Activated CD4-positive, alpha-beta memory T cell treated with anti-CD3 and anti-CD28 coated beads, Interleukin-2, amount 10 ng/mL, durations not matched to agents 7 days and 5 days (primary cell): Measurements from ENCODE around the gene CHPF. TPM values are rescaled to one million over a fixed set of nuclear protein-coding genes. Genes with fewer than 3 reads are reported as not detected.

Experiments used
- CTCF ChIA-PET: fragments of 350-600 bp; sonication (Branson Sonifier 250); formaldehyde crosslinking; loops from one replicate; lab custom pipeline; 2021; ENCODE audit warnings: antibody characterized with exemption, inconsistent platforms; lab: Charles Lee
- POLR2A ChIA-PET: fragments of 350-600 bp; sonication (Branson Sonifier 250); formaldehyde crosslinking; loops from one replicate; lab custom pipeline; 2021; ENCODE audit warnings: antibody characterized with exemption; lab: Charles Lee
- DNase-seq: peaks from one replicate; pipeline ENCODE4 v3.0.0-alpha.2; 2020
- H3K27ac Mint-ChIP-seq: one replicate; pipeline ENCODE4 v1.8.0; 2021; ENCODE audit warnings: mild to moderate bottlenecking, mixed read lengths
- H3K27me3 Mint-ChIP-seq: one replicate; pipeline ENCODE4 v1.8.0; 2021; ENCODE audit warnings: mixed read lengths
- H3K36me3 Mint-ChIP-seq: one replicate; pipeline ENCODE4 v1.8.0; 2021; ENCODE audit warnings: low read depth, mixed read lengths
- H3K4me1 Mint-ChIP-seq: one replicate; pipeline ENCODE4 v1.8.0; 2021; ENCODE audit warnings: mixed read lengths
- H3K4me3 Mint-ChIP-seq: one replicate; pipeline ENCODE4 v1.8.0; 2021; ENCODE audit warnings: mild to moderate bottlenecking, mixed read lengths
- H3K9me3 Mint-ChIP-seq: one replicate; pipeline ENCODE4 v1.8.0; 2021; ENCODE audit warnings: mixed read lengths
- total RNA-seq, 2 experiments: library from RNA; stranded (reverse); gene quantifications; one replicate each; pipeline ENCODE4 v1.2.3, GENCODE V29; 2021

Gene CHPF
- total RNA-seq, 2 experiments from 2014 or later = 14.5 to 14.9 TPM

DNA sequence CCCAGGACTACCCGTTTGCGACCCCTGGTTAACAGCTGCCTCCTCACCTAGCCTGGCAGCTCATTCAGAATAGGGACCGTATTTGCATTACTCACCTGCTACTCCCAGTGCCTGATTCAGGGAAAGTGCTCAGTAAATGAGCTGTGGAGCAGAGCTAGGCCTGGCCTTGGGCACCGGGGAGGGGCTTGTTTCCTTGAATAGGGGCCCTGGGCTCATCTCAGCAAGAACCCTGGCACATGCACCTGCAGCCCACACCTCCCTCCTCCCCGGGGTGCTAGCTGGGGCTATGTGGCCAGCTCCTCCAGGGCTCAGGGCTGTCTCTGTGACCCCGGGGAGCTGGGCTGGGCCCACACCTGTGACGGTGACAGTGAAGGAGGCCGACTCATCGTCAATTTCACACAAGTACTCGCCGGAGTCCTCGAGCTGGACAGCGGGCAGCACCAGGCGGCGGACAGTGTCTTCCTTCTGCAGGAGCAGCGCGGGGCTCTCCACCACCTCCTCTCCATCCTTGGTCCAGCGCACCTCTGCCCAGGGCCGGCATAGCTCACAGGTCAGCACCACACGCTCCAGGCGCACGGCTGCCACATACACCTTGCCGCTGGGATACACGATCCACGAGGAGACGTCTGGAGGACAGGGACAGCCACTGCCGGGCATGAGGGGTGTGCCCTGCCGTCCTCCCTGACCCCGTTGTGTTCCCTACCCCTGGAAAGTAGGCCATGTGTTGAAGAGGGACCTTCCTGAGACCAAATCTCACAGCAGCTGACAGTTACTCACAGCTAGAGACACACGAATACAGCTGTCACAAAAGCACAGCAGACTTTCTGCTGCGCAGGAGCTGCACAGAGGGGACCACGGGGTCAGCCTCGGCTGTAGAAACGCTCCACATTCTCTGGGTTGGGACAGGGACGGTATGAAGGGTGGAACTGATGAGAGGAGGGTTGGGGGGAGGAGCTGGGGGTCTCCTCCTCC, 18.7 kb upstream of the CHPF start:
- H3K27me3 Mint-ChIP-seq = no peaks in the 10 kb centered on the region
- DNase-seq = no peak
- H3K4me1 Mint-ChIP-seq = no peaks in the 10 kb centered on the region
- ChIA-PET POLR2A (no interaction called here), CTCF (interaction anchor here (0.7 to 3.6 kb wide), 3 partner anchors 10 to 20 kb away, joined by 3 to 34 read pairs (median 3); partner anchors contain the start of genes CHPF and TMEM198)
- no peaks in the 10 kb centered on the region for H3K36me3 Mint-ChIP-seq
- H3K27ac Mint-ChIP-seq = no peak overlapping the region
- H3K9me3 Mint-ChIP-seq = no peaks in the 10 kb centered on the region
- H3K4me3 Mint-ChIP-seq = no peak overlapping the region

GRCh38 chr2:219561179-219562048, 17.8 kb upstream of the CHPF start:
- Mint-ChIP-seq H3K4me3 (no peak overlapping the region), H3K27ac (no peak overlapping the region), H3K36me3 (no peaks in the 10 kb centered on the region), H3K9me3 (no peaks in the 10 kb centered on the region), H3K4me1 (no peaks in the 10 kb centered on the region), H3K27me3 (no peaks in the 10 kb centered on the region)
- POLR2A ChIA-PET = no interaction called here
- CTCF ChIA-PET = interaction anchor here (0.7 to 3.6 kb wide), 7 partner anchors 8 to 63 kb away, joined by 3 to 34 read pairs (median 3); partner anchors contain the start of genes CHPF, GMPPA and TMEM198
- no peak for DNase-seq

GRCh38 chr2:219560893-219561178, 17.2 kb upstream of the CHPF start:
- Mint-ChIP-seq H3K9me3 (no peaks in the 10 kb centered on the region), H3K36me3 (no peaks in the 10 kb centered on the region), H3K4me3 (no peak overlapping the region), H3K4me1 (no peaks in the 10 kb centered on the region), H3K27me3 (no peaks in the 10 kb centered on the region), H3K27ac (no peak overlapping the region)
- ChIA-PET POLR2A (no interaction called here), CTCF (interaction anchor here (0.6 to 3.6 kb wide), 10 partner anchors 8 to 90 kb away, joined by 3 to 34 read pairs (median 4); partner anchors contain the start of genes CHPF, GMPPA, OBSL1 and TMEM198)
- DNase-seq = no peak

- POLR2A ChIA-PET = no interaction called here
Observed at GRCh38 chr2:219560037-219560892, 16.7 kb upstream of the CHPF start.

GRCh38 chr2:219559156-219559915, 15.7 kb upstream of the CHPF start:
- Mint-ChIP-seq H3K4me3 (no peak overlapping the region), H3K27me3 (no peaks in the 10 kb centered on the region), H3K9me3 (no peaks in the 10 kb centered on the region), H3K4me1 (no peaks in the 10 kb centered on the region), H3K36me3 (no peaks in the 10 kb centered on the region), H3K27ac (no peak overlapping the region)
- DNase-seq = no peak
- CTCF ChIA-PET = interaction anchor here (0.7 to 3.6 kb wide), 9 partner anchors 10 to 91 kb away, joined by 3 to 34 read pairs (median 4); partner anchors contain the start of genes CHPF, GMPPA, OBSL1 and TMEM198
- POLR2A ChIA-PET = no interaction called here

More at GRCh38 chr2:219560037-219560892, 16.7 kb upstream of the CHPF start:
- Mint-ChIP-seq H3K27me3 (no peaks in the 10 kb centered on the region), H3K36me3 (no peaks in the 10 kb centered on the region), H3K4me1 (no peaks in the 10 kb centered on the region), H3K4me3 (no peak overlapping the region), H3K27ac (no peak overlapping the region), H3K9me3 (no peaks in the 10 kb centered on the region)
- DNase-seq = no peak
- CTCF ChIA-PET = interaction anchor here (0.6 to 3.6 kb wide), 14 partner anchors 9 to 91 kb away, joined by 3 to 34 read pairs (median 4); partner anchors contain the start of genes CHPF, GMPPA, OBSL1 and TMEM198

GRCh38 chr2:219557791-219558785, 14.5 kb upstream of the CHPF start:
- peaks cover 7% of the 10 kb centered on the region for H3K27me3 Mint-ChIP-seq
- no peak overlapping the region for H3K27ac Mint-ChIP-seq
- ChIA-PET POLR2A (no interaction called here), CTCF (interaction anchor here (1.3 to 1.8 kb wide), 2 partner anchors 9 to 14 kb away, joined by 3 to 4 read pairs; partner anchors contain the start of genes CHPF and TMEM198)
- no peaks in the 10 kb centered on the region for H3K36me3 Mint-ChIP-seq
- no peaks in the 10 kb centered on the region for H3K9me3 Mint-ChIP-seq
- H3K4me1 Mint-ChIP-seq = no peaks in the 10 kb centered on the region
- H3K4me3 Mint-ChIP-seq = no peak overlapping the region
- DNase-seq = no peak

GRCh38 chr2:219557320-219557719, 13.7 kb upstream of the CHPF start:
- Mint-ChIP-seq H3K9me3 (no peaks in the 10 kb centered on the region), H3K4me1 (no peaks in the 10 kb centered on the region), H3K36me3 (no peaks in the 10 kb centered on the region), H3K27me3 (peaks cover 7% of the 10 kb centered on the region), H3K27ac (no peak overlapping the region), H3K4me3 (no peak overlapping the region)
- no peak for DNase-seq
- ChIA-PET CTCF (interaction anchor here (1.3 to 1.8 kb wide), 2 partner anchors 8 to 13 kb away, joined by 3 to 4 read pairs; partner anchors contain the start of genes CHPF and TMEM198), POLR2A (no interaction called here)

GRCh38 chr2:219556413-219556812, 12.8 kb upstream of the CHPF start:
- no peak for DNase-seq
- POLR2A ChIA-PET = no interaction called here

GRCh38 chr2:219555956-219556355, 12.3 kb upstream of the CHPF start:
- peaks cover 8% of the 10 kb centered on the region for H3K4me1 Mint-ChIP-seq
- no peak for DNase-seq
- peaks cover 17% of the 10 kb centered on the region for H3K27me3 Mint-ChIP-seq
- H3K36me3 Mint-ChIP-seq = no peaks in the 10 kb centered on the region
- CTCF ChIA-PET = no interaction called here
- H3K9me3 Mint-ChIP-seq = no peaks in the 10 kb centered on the region
- H3K4me3 Mint-ChIP-seq = no peak overlapping the region
- POLR2A ChIA-PET = no interaction called here
- H3K27ac Mint-ChIP-seq = no peak overlapping the region

More at GRCh38 chr2:219556413-219556812, 12.8 kb upstream of the CHPF start:
- Mint-ChIP-seq H3K27me3 (peaks cover 14% of the 10 kb centered on the region), H3K9me3 (no peaks in the 10 kb centered on the region), H3K4me1 (peaks cover 6% of the 10 kb centered on the region), H3K27ac (no peak overlapping the region), H3K4me3 (no peak overlapping the region), H3K36me3 (no peaks in the 10 kb centered on the region)
- CTCF ChIA-PET = interaction anchor here (1.3 kb wide), 1 partner anchor 12 kb away, joined by 3 read pairs; the partner anchor contains the start of genes CHPF and TMEM198

GRCh38 chr2:219554350-219554749, 10.7 kb upstream of the CHPF start:
- Mint-ChIP-seq H3K36me3 (no peaks in the 10 kb centered on the region), H3K4me1 (peaks cover 8% of the 10 kb centered on the region), H3K27me3 (peaks cover 23% of the 10 kb centered on the region), H3K9me3 (no peaks in the 10 kb centered on the region), H3K27ac (no peak overlapping the region), H3K4me3 (no peak overlapping the region)
- ChIA-PET CTCF (interaction anchor here (1.0 to 1.6 kb wide), 2 partner anchors 11 to 13 kb away, joined by 4 to 5 read pairs; partner anchors contain the start of genes CHPF and TMEM198), POLR2A (no interaction called here)
- DNase-seq = no peak
